Esophagus muscularis mucosa (tissue), 4 donors: ENCODE data around the gene SLC16A3. TPM values are rescaled to one million over a fixed set of nuclear protein-coding genes. Genes with fewer than 3 reads are reported as not detected.

Source experiments
- DNase-seq: peaks from one replicate; pipeline ENCODE4 v3.0.0-alpha.2; 2017; ENCODE audit errors: extremely low spot score
- H3K27ac ChIP-seq, 4 donors: fragments of 200-600 bp; sonication (generic); replicated peaks in 1 of 4; 1 replicate in 3 of 4; 2 replicates in 1 of 4; pipeline ENCODE4 v1.5.1; 2016 to 2019; ENCODE audit warnings: mild to moderate bottlenecking in 1 of 4
- H3K27me3 ChIP-seq, 4 donors: fragments of 200-600 bp; sonication (generic); one replicate each; pipeline versions ENCODE4 v1.5.1 to v1.6.0; 2016 to 2019
- H3K36me3 ChIP-seq, 4 donors: fragments of 200-600 bp; sonication (generic); one replicate each; pipeline ENCODE4 v1.5.1; 2016 to 2019
- H3K4me1 ChIP-seq, 4 donors: fragments of 200-600 bp; sonication (generic); one replicate each; pipeline ENCODE4 v1.5.1; 2016 to 2019
- H3K4me3 ChIP-seq, 4 donors: fragments of 200-600 bp; sonication (generic); 1 replicate in 2 of 4; 2 replicates in 2 of 4; pipeline ENCODE4 v1.5.1; 2016 to 2019; ENCODE audit warnings: mild to moderate bottlenecking in 4 of 4, moderate library complexity in 1 of 4
- H3K9me3 ChIP-seq, 4 donors: fragments of 200-600 bp; sonication (generic); 1 replicate in 3 of 4; 2 replicates in 1 of 4; pipeline ENCODE4 v1.5.1; 2016 to 2019
- EP300 ChIP-seq: sonication (generic); formaldehyde crosslinking; IDR thresholded peaks from one replicate; pipeline ENCODE4 v1.6.1; 2017; ENCODE audit warnings: antibody characterized with exemption
- POLR2A ChIP-seq: fragments of 450-650 bp; IDR thresholded peaks from one replicate; pipeline ENCODE4 v1.6.1; 2017; ENCODE audit warnings: antibody characterized with exemption, moderate library complexity, mild to moderate bottlenecking, low read depth
- POLR2AphosphoS5 ChIP-seq, 2 donors: sonication (generic); formaldehyde crosslinking; IDR thresholded peaks; one replicate each; pipeline ENCODE4 v1.6.1; 2017; ENCODE audit warnings: antibody characterized with exemption in 2 of 2
- WGBS: methylation state at CpG from one replicate; pipeline ENCODE4 v1.1.5; 2018; 5-methylcytosine and 5-hydroxymethylcytosine counted together
- intact Hi-C: fragments of 100-400 bp; cut with DNase I; formaldehyde crosslinking; loops from one replicate; pipeline ENCODE4 v1.15.1; 2023
- total RNA-seq, 4 donors: library from RNA; depleted of rRNA; stranded (reverse); fragments of >200 nt; gene quantifications; one replicate each; pipeline versions ENCODE4 v1.1.0 to v1.2.1, GENCODE V29; 2016
- TF ChIP-seq, protein P1 (sequence below), 3 experiments: fragments of 200-600 bp in 2 of 3; fragments of 450-650 bp in 1 of 3; sonication (generic) in 2 of 3; IDR thresholded peaks; one replicate each; pipeline ENCODE4 v1.5.1; 2017 to 2019; ENCODE audit warnings: antibody characterized with exemption in 3 of 3, mild to moderate bottlenecking in 2 of 3, moderate library complexity in 1 of 3

Gene SLC16A3
- total RNA-seq, 4 donors from 2014 or later, result 17.0 to 28.8 (median 23.4) TPM

DNA sequence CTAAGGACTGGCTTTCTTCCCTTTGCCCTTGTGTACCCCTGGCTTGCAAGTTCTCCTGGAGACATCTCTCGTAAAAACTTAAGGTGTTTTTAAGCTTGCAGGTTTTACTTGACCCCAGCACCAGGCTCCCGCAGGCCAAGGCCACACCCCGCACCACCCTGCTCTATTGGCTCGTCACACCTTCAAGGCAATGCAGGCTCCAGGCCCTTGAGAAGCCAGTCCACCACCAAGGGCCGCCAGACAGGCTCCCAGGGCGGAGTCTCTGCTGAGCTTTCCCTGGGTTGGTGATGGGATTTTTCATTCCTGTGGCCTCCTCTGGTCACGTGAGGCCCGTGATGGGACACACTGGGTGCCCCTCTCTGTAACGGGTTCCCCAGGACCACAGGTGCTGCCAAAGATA, 34.8 kb downstream of the SLC16A3 start:
- intact Hi-C loops, result no loop called here
- H3K4me1 ChIP-seq, result peaks cover 29 to 64% (median 52%) of the 10 kb centered on the region in 4 donors
- H3K9me3 ChIP-seq, result no peaks in the 10 kb centered on the region
- H3K36me3 ChIP-seq, result peaks cover 39 to 86% (median 80%) of the 10 kb centered on the region in 4 donors
- TF ChIP-seq POLR2AphosphoS5 (IDR thresholded peaks at IDR 0.05), result no peak
- TF ChIP-seq, protein P1, sequence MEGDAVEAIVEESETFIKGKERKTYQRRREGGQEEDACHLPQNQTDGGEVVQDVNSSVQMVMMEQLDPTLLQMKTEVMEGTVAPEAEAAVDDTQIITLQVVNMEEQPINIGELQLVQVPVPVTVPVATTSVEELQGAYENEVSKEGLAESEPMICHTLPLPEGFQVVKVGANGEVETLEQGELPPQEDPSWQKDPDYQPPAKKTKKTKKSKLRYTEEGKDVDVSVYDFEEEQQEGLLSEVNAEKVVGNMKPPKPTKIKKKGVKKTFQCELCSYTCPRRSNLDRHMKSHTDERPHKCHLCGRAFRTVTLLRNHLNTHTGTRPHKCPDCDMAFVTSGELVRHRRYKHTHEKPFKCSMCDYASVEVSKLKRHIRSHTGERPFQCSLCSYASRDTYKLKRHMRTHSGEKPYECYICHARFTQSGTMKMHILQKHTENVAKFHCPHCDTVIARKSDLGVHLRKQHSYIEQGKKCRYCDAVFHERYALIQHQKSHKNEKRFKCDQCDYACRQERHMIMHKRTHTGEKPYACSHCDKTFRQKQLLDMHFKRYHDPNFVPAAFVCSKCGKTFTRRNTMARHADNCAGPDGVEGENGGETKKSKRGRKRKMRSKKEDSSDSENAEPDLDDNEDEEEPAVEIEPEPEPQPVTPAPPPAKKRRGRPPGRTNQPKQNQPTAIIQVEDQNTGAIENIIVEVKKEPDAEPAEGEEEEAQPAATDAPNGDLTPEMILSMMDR (IDR thresholded peaks at IDR 0.05), result no peak
- WGBS, result 82% methylated on average over 7 of the region's 9 CpGs
- H3K4me3 ChIP-seq, result no peak overlapping the region
- DNase-seq, result no peak
- no peaks in the 10 kb centered on the region for H3K27me3 ChIP-seq
- H3K27ac ChIP-seq, result peak overlapping the region; percentile 3 to 99 (median 37)

DNA sequence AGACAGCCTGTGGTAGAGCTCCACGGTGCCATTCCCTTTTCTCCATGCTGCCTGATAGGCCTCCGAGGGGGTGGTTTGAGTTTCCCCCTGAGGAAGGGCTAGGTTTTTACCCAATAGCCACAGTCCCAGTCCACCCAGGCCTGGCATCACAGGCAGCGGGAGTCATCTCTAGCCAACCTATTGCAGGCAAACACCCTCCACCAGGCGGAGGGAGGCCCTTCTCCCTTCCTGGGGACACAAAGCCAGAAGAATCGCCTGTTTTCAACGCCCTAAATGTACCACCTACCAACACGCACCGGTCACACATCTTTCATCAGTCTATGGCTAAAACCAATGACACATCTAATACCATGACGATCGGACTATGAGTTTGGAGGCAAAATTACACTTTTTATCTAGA, 37.3 kb downstream of the SLC16A3 start:
- peak overlapping the region; percentile 87 to 100 (median 100) for H3K27ac ChIP-seq
- H3K36me3 ChIP-seq, result peaks cover 29 to 82% (median 66%) of the 10 kb centered on the region in 4 donors
- intact Hi-C loops, result no loop called here
- DNase-seq, result no peak
- 75% methylated on average over 10 of the region's 10 CpGs for WGBS
- no peaks in the 10 kb centered on the region for H3K9me3 ChIP-seq
- H3K4me1 ChIP-seq, result peaks cover 52 to 85% (median 76%) of the 10 kb centered on the region in 4 donors
- no peaks in the 10 kb centered on the region for H3K27me3 ChIP-seq
- H3K4me3 ChIP-seq, result no peak overlapping the region
- TF ChIP-seq POLR2AphosphoS5 (IDR thresholded peaks at IDR 0.05), result no peak
- TF ChIP-seq, protein P1 (IDR thresholded peaks at IDR 0.05), result no peak
- no peak for TF ChIP-seq EP300
- TF ChIP-seq POLR2A, result no peak

DNA sequence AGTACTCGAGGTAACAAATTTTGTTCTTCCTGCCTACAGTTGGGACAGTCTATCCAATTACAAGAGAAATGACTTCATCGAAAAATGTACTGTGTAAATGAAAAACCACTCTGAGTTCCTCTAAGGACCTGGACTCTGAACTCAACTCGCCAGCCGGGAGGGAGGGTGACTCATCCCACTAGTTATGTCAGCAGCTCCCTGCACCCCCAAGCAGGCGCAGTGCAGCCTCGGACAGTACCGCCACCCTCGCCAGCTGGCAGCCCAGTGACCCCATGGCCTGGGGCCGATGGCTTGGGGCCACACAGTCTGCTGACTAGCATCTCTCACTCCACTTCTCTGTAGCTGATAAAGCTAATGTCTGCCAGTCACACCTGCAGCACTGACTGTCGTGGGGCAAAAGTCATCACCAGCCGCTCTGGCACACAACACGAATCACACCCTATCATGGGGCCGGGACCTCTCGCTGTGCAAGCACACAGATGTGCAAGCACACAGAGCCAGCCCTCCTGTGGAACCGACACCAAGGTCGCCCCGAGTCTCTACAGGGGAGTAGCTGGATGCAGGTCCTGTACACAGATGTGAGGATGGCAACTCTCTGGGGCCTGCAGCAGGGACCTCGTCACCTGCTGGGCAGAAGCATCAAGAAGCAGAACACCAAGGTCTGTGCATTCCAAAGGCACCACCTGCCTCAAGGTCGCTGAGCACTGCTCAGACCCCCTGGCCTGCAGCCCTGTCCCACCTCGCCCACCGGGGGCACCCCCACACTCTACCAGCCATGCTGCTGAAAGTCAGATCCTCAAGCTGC, 38.9 kb downstream of the SLC16A3 start:
- intact Hi-C loops, result no loop called here
- Histone ChIP-seq H3K27me3 (no peaks in the 10 kb centered on the region), H3K4me1 (peaks cover 67 to 90% (median 82%) of the 10 kb centered on the region in 4 donors), H3K27ac (peak overlapping the region; percentile 87 to 100 (median 100)), H3K9me3 (no peaks in the 10 kb centered on the region), H3K4me3 (peak overlapping the region; percentile 21 to 49 (median 32)), H3K36me3 (peaks cover 28 to 78% (median 58%) of the 10 kb centered on the region in 4 donors)
- WGBS, result 12% methylated on average over 14 of the region's 21 CpGs
- TF ChIP-seq POLR2AphosphoS5 (IDR thresholded peaks at IDR 0.05) (peak; percentile 73 to 96), POLR2A (no peak)
- TF ChIP-seq, protein P1 (IDR thresholded peaks at IDR 0.05), result peak in 1 of 3 experiments; percentile 5
- DNase-seq, result peak; percentile 98

DNA sequence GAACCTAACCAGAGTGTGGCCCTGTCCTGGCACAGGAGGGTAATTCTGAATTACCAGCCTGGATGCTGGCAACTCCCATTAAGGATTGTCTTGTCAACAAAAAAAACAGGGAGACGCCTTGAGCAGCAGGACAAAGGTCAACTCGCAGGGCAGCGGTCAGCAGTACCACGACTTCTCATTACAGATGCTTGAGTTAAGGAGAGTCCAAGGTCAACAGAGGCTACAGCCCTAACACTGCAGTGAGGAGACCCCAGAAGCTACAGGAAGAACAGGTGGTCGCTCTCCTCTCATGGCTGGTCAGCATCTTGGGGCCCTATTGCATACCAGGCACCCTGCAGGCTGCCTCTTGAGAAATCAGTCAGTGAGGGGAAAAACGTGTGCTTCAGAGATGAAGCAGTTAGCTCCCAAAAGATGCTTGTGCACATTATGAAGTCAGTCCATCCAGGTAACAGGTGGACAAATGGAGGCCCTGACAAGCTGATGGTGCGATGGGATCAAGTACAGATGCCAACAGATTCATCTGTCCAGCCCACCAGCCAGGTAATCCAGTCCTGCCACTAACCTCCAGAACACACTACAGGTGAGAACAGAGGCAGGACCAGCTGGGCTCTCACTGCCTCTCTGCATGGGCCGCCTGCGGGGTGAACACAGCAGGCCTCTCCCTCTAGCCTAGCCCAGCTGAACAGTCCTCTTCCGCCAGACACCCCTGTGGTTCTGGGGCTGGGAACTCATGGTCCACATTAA, 40.5 kb downstream of the SLC16A3 start:
- Histone ChIP-seq H3K27me3 (no peaks in the 10 kb centered on the region), H3K9me3 (no peaks in the 10 kb centered on the region), H3K36me3 (peaks cover 26 to 62% (median 42%) of the 10 kb centered on the region in 4 donors), H3K27ac (peak overlapping the region; percentile 87 to 100 (median 100)), H3K4me1 (peaks cover 75 to 87% (median 83%) of the 10 kb centered on the region in 4 donors), H3K4me3 (no peak overlapping the region)
- 73% methylated on average over 6 of the region's 10 CpGs for WGBS
- TF ChIP-seq POLR2A, result no peak
- TF ChIP-seq EP300, result no peak
- no peak for TF ChIP-seq POLR2AphosphoS5 (IDR thresholded peaks at IDR 0.05)
- TF ChIP-seq, protein P1 (IDR thresholded peaks at IDR 0.05), result no peak
- intact Hi-C loops, result no loop called here
- no peak for DNase-seq
